Breast epithelium (tissue), 3 donors: ENCODE measurements around the gene KLHDC10.
"Not testable (repeated sequence)": the region's sequence is repeated elsewhere in the genome, so short reads cannot be mapped to it uniquely, and the experiment has no call there.

Experiments used
- CTCF ChIP-seq, 3 donors: fragments of 450-650 bp; IDR thresholded peaks; one replicate each; pipeline ENCODE4 v1.5.1; 2016 to 2017; ENCODE audit warnings: antibody characterized with exemption in 3 of 3, mild to moderate bottlenecking in 3 of 3, moderate library complexity in 3 of 3
- POLR2AphosphoS5 ChIP-seq, 3 donors: sonication (generic); formaldehyde crosslinking; IDR thresholded peaks; one replicate each; pipeline ENCODE4 v1.6.1; 2017; ENCODE audit warnings: antibody characterized with exemption in 3 of 3

- TF ChIP-seq CTCF, POLR2AphosphoS5 (IDR thresholded peaks at IDR 0.05): not testable (repeated sequence)
These were observed 56.5 kb downstream of the KLHDC10 start for GRCh38 chr7:130126840-130127239.
